D721Med (cell line): ENCODE results near the gene BATF3.

Experiments
- DNase-seq: peaks from one replicate; pipeline ENCODE4 v3.0.0; 2011; ENCODE audit warnings: low spot score; ENCODE audit not compliant: insufficient read length
- FAIRE-seq: peaks from 2 replicates; lab custom pipeline; 2011; peaks lifted over from hg19 to GRCh38; lab: Jason Lieb, UNC
- CTCF ChIP-seq: IDR thresholded peaks from 2 replicates; pipeline ENCODE4 v1.5.1; 2012; ENCODE audit warnings: mild to moderate bottlenecking, control low read depth; ENCODE audit not compliant: insufficient read depth; ENCODE audit errors: missing control alignments

The BATF3 gene

GRCh38 chr1:212696721-212697331 is 2.8 kb downstream of the BATF3 start:
- FAIRE-seq: no peak

GRCh38 chr1:212692774-212693644 is 6.6 kb downstream of the BATF3 start:
- TF ChIP-seq CTCF: no peak
- no peak for DNase-seq
- FAIRE-seq: no peak

More at GRCh38 chr1:212696721-212697331, 2.8 kb downstream of the BATF3 start:
- no peak for TF ChIP-seq CTCF
- no peak for DNase-seq

GRCh38 chr1:212691561-212692071 is 8.0 kb downstream of the BATF3 start:
- TF ChIP-seq CTCF: no peak
- DNase-seq: no peak
- no peak for FAIRE-seq

GRCh38 chr1:212690816-212691403 is 8.7 kb downstream of the BATF3 start:
- DNase-seq (no peak), FAIRE-seq (no peak)
- TF ChIP-seq CTCF: no peak

- FAIRE-seq: no peak
Observed at GRCh38 chr1:212689758-212690529, 9.7 kb downstream of the BATF3 start.

GRCh38 chr1:212689196-212689725 is 10.4 kb downstream of the BATF3 start:
- FAIRE-seq (no peak), DNase-seq (no peak)
- TF ChIP-seq CTCF: no peak

More at GRCh38 chr1:212689758-212690529, 9.7 kb downstream of the BATF3 start:
- no peak for TF ChIP-seq CTCF
- DNase-seq: no peak
